ENCODE measurements around the gene SLC12A7.

- no peak for TF ChIP-seq POLR2AphosphoS5 (IDR thresholded peaks at IDR 0.05; ENCODE audit: borderline replicate concordance, low read depth, low read length)
- no peak for TF ChIP-seq EZH2 (IDR thresholded peaks at IDR 0.05)
Measured at GRCh38 chr5:1083823-1084605, 27.8 kb downstream of the SLC12A7 start.

Data from SK-N-MC (cell line).